Measurements from ENCODE around the gene KY.
A peak's percentile ranks its signal among the peaks of the same experiment; 100 is the strongest.

KY gene

GRCh38 chr3:134672571-134672970, 21.7 kb upstream of the KY start:
- no peak for DNase-seq

- DNase-seq, result no peak
These were observed 17.1 kb upstream of the KY start for GRCh38 chr3:134667956-134668355.

- no peak for DNase-seq
These were observed 16.6 kb upstream of the KY start for GRCh38 chr3:134667406-134667805.

GRCh38 chr3:134666885-134667284, 16.1 kb upstream of the KY start:
- DNase-seq, result no peak

GRCh38 chr3:134666466-134666865, 15.6 kb upstream of the KY start:
- peak; percentile 11 for DNase-seq

GRCh38 chr3:134666052-134666451, 15.2 kb upstream of the KY start:
- no peak for DNase-seq

- no peak for DNase-seq
These were observed 14.4 kb upstream of the KY start for GRCh38 chr3:134665243-134665642.

GRCh38 chr3:134663721-134664456, 13.1 kb upstream of the KY start:
- DNase-seq, result no peak

- no peak for DNase-seq
These were observed 9.2 kb upstream of the KY start for GRCh38 chr3:134660046-134660441.

GRCh38 chr3:134659391-134660045, 8.7 kb upstream of the KY start:
- DNase-seq, result no peak

- no peak for DNase-seq
These were observed 7.7 kb upstream of the KY start for GRCh38 chr3:134658555-134658954.

- no peak for DNase-seq
These were observed 5.5 kb upstream of the KY start for GRCh38 chr3:134656211-134656800.

- DNase-seq, result no peak
These were observed 4.9 kb upstream of the KY start for GRCh38 chr3:134655706-134656105.

- DNase-seq, result no peak
These were observed 3.2 kb upstream of the KY start for GRCh38 chr3:134654031-134654430.

GRCh38 chr3:134652886-134653630, 2.2 kb upstream of the KY start:
- no peak for DNase-seq

GRCh38 chr3:134652409-134652831, 1.6 kb upstream of the KY start:
- peak; percentile 6 for DNase-seq

- peak; percentile 11 for DNase-seq
These were observed 672 bp upstream of the KY start for GRCh38 chr3:134651347-134652041.

- DNase-seq, result no peak
These were observed 1.6 kb downstream of the KY start for GRCh38 chr3:134649106-134649705.

GRCh38 chr3:134647902-134648760, 2.7 kb downstream of the KY start:
- DNase-seq, result no peak

GRCh38 chr3:134646086-134646485, 4.7 kb downstream of the KY start:
- DNase-seq, result no peak

- no peak for DNase-seq
These were observed 5.3 kb downstream of the KY start for GRCh38 chr3:134645515-134645914.
